H9 (cell line): Measurements from ENCODE around the gene INPP5A. TPM values are rescaled to one million over a fixed set of nuclear protein-coding genes. Genes with fewer than 3 reads are reported as not detected.

Experiments
- DNase-seq: peaks from one replicate; pipeline ENCODE4 v3.0.0-alpha.2; 2017
- H2AFZ ChIP-seq: one replicate; pipeline ENCODE4 v1.6.1; 2013; ENCODE audit warnings: mild to moderate bottlenecking, low read length, control low read depth, moderate library complexity
- H2AK5ac ChIP-seq: 2 replicates; pipeline ENCODE4 v1.6.1; 2013; ENCODE audit warnings: low read length, control low read depth, mixed read lengths; ENCODE audit not compliant: insufficient read length
- H2BK120ac ChIP-seq: one replicate; pipeline ENCODE4 v1.6.1; 2013; ENCODE audit warnings: low read depth, mild to moderate bottlenecking, low read length, control low read depth, inconsistent platforms; ENCODE audit not compliant: poor library complexity, severe bottlenecking
- H2BK12ac ChIP-seq: 2 replicates; pipeline ENCODE4 v1.6.1; 2013; ENCODE audit warnings: low read length, control low read depth, mixed read lengths, low read depth; ENCODE audit not compliant: insufficient read length
- H2BK15ac ChIP-seq: 2 replicates; pipeline ENCODE4 v1.6.1; 2013; ENCODE audit warnings: low read depth, low read length, control low read depth
- H2BK20ac ChIP-seq: one replicate; pipeline ENCODE4 v1.6.1; 2013; ENCODE audit warnings: low read depth, mild to moderate bottlenecking, low read length, control low read depth, inconsistent platforms; ENCODE audit not compliant: poor library complexity, severe bottlenecking
- H2BK5ac ChIP-seq: 2 replicates; pipeline ENCODE4 v1.6.1; 2013; ENCODE audit warnings: low read length, control low read depth, mixed read lengths; ENCODE audit not compliant: insufficient read length
- H3K14ac ChIP-seq: 2 replicates; pipeline ENCODE4 v1.6.1; 2013; ENCODE audit warnings: low read length, control low read depth; ENCODE audit not compliant: insufficient read depth
- H3K18ac ChIP-seq: 2 replicates; pipeline ENCODE4 v1.6.1; 2013; ENCODE audit warnings: low read depth, mild to moderate bottlenecking, mixed read lengths, low read length, control low read depth; ENCODE audit not compliant: insufficient read length
- H3K23ac ChIP-seq: 2 replicates; pipeline ENCODE4 v1.6.1; 2013; ENCODE audit warnings: low read length, control low read depth, mixed read lengths, low read depth; ENCODE audit not compliant: insufficient read length
- H3K23me2 ChIP-seq: 2 replicates; pipeline ENCODE4 v1.6.1; 2013; ENCODE audit warnings: low read depth, mild to moderate bottlenecking, mixed read lengths, low read length, control low read depth; ENCODE audit not compliant: insufficient read length, poor library complexity, severe bottlenecking
- H3K27ac ChIP-seq: 2 replicates; pipeline ENCODE4 v1.5.1; 2013; ENCODE audit warnings: low read length, control low read depth, mixed read lengths, low read depth; ENCODE audit not compliant: insufficient read length
- H3K27me3 ChIP-seq: 2 replicates; pipeline ENCODE4 v1.6.1; 2013; ENCODE audit warnings: low read length, control low read depth, inconsistent platforms; ENCODE audit not compliant: insufficient read depth
- H3K4ac ChIP-seq: 2 replicates; pipeline ENCODE4 v1.6.1; 2013; ENCODE audit warnings: low read depth, mild to moderate bottlenecking, control low read depth, inconsistent platforms, low read length, moderate library complexity
- H3K4me1 ChIP-seq: 2 replicates; pipeline ENCODE4 v1.6.1; 2013; ENCODE audit warnings: low read length, control low read depth, inconsistent platforms; ENCODE audit not compliant: insufficient read depth
- H3K4me2 ChIP-seq: 2 replicates; pipeline ENCODE4 v1.6.1; 2013; ENCODE audit warnings: low read length, control low read depth, mixed read lengths; ENCODE audit not compliant: insufficient read length, insufficient read depth
- H3K56ac ChIP-seq: 2 replicates; pipeline ENCODE4 v1.6.1; 2013; ENCODE audit warnings: low read depth, mild to moderate bottlenecking, mixed read lengths, low read length, control low read depth; ENCODE audit not compliant: insufficient read length
- H3K79me1 ChIP-seq: 2 replicates; pipeline ENCODE4 v1.6.1; 2013; ENCODE audit warnings: low read depth, mild to moderate bottlenecking, moderate library complexity, low read length, control low read depth, inconsistent platforms; ENCODE audit not compliant: insufficient read depth, poor library complexity, severe bottlenecking
- H3K79me2 ChIP-seq: 2 replicates; pipeline ENCODE4 v1.6.1; 2013; ENCODE audit warnings: low read length, control low read depth, inconsistent platforms; ENCODE audit not compliant: insufficient read depth
- H3K9ac ChIP-seq: 2 replicates; pipeline ENCODE4 v1.6.1; 2013; ENCODE audit warnings: low read length, control low read depth, mixed read lengths; ENCODE audit not compliant: insufficient read length; ENCODE audit errors: extremely low read depth
- H3K9me3 ChIP-seq: one replicate; pipeline ENCODE4 v1.6.1; 2013; ENCODE audit warnings: low read depth, low read length, inconsistent platforms; ENCODE audit not compliant: control insufficient read depth
- H3T11ph ChIP-seq: one replicate; pipeline ENCODE4 v1.6.1; 2013; ENCODE audit warnings: mild to moderate bottlenecking, low read length, control low read depth, inconsistent platforms
- H4K20me1 ChIP-seq: one replicate; pipeline ENCODE4 v1.6.1; 2013; ENCODE audit not compliant: control insufficient read depth, insufficient read length, insufficient read depth
- H4K5ac ChIP-seq: 2 replicates; pipeline ENCODE4 v1.6.1; 2013; ENCODE audit warnings: low read depth, mild to moderate bottlenecking, mixed read lengths, low read length, control low read depth; ENCODE audit not compliant: insufficient read length
- H4K8ac ChIP-seq: replicated peaks from 2 replicates; pipeline ENCODE4 v1.6.1; 2013; ENCODE audit warnings: low read length, control low read depth, mixed read lengths, low read depth; ENCODE audit not compliant: insufficient read length
- H4K91ac ChIP-seq: 2 replicates; pipeline ENCODE4 v1.6.1; 2013; ENCODE audit warnings: low read depth, mild to moderate bottlenecking, moderate library complexity, mixed read lengths, low read length, control low read depth; ENCODE audit not compliant: insufficient read length
- H3K27ac Mint-ChIP-seq, 3 experiments: 2 replicates in 2 of 3; 3 replicates in 1 of 3; pipeline ENCODE4 v1.8.0; 2020 to 2021; ENCODE audit warnings: mixed read lengths in 3 of 3, mild to moderate bottlenecking in 1 of 3, moderate library complexity in 1 of 3
- H3K27me3 Mint-ChIP-seq: 2 replicates; pipeline ENCODE4 v1.8.0; 2021; ENCODE audit warnings: low read depth, mild to moderate bottlenecking, moderate library complexity, mixed read lengths
- H3K36me3 Mint-ChIP-seq, 3 experiments: 2 replicates in 2 of 3; 3 replicates in 1 of 3; pipeline ENCODE4 v1.8.0; 2020 to 2021; ENCODE audit warnings: low read depth in 3 of 3, mixed read lengths in 3 of 3; ENCODE audit not compliant: insufficient read depth in 1 of 3
- H3K4me1 Mint-ChIP-seq, 2 experiments: 2 replicates each; pipeline ENCODE4 v1.8.0; 2020; ENCODE audit warnings: mixed read lengths in 2 of 2
- H3K4me3 Mint-ChIP-seq, 2 experiments: 2 replicates in 1 of 2; 3 replicates in 1 of 2; pipeline ENCODE4 v1.8.0; 2020 to 2021; ENCODE audit warnings: mild to moderate bottlenecking in 2 of 2, mixed read lengths in 2 of 2, moderate library complexity in 1 of 2
- H3K9me3 Mint-ChIP-seq, 2 experiments: 2 replicates in 1 of 2; 3 replicates in 1 of 2; pipeline ENCODE4 v1.8.0; 2020; ENCODE audit warnings: mild to moderate bottlenecking in 2 of 2, mixed read lengths in 2 of 2, moderate library complexity in 1 of 2
- whole genome bisulfite sequencing: extraction: QIAGEN DNeasy Blood & Tissue Kit; methylation state at CpG from one replicate; pipeline ENCODE4 v1.1.7; 2013; ENCODE audit warnings: missing lambda C conversion rate, low lambda C conversion rate, mixed read lengths; ENCODE audit not compliant: insufficient read length; ENCODE audit errors: extremely low coverage; 5-methylcytosine and 5-hydroxymethylcytosine counted together
- total RNA-seq: library from RNA; stranded (reverse); gene quantifications from 2 replicates; pipeline ENCODE4 v1.2.1, GENCODE V29; 2021
- TF ChIP-seq, protein P1 (sequence below): fragments of 200-600 bp; sonication (generic); conservative IDR thresholded peaks from 3 replicates; pipeline ENCODE4 v1.8.0; 2021; ENCODE audit warnings: antibody characterized with exemption, mild to moderate bottlenecking

The INPP5A gene
- total RNA-seq, 1 experiment from 2014 or later = 17.7 TPM

DNA sequence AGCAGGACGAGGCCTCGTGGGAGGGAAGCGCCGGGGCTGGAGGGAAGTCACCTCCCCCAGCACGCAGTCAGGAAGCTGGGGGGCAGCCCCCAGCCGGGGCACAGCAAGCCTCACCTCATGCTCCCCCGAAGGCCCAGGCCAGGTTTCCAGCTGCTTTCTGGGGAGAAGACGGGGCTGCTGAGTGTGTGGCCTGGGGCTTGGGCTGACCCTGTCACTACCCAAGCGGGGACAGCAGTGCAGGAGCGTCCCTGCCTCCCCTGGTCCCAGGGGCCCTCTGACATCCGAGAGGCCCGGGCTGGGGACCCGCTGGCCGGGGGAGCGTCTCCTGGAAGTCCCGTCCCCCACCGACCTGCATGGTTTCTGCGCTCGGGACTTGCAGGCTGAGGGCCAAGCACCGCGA is 268.0 kb downstream of the INPP5A start:
- H3K36me3 Mint-ChIP-seq = no peaks in the 10 kb centered on the region; a peak in 2 of 7 replicates
- Histone ChIP-seq H3K14ac (no peak overlapping the region), H4K91ac (no peak overlapping the region), H3K4me1 (no peaks in the 10 kb centered on the region), H4K20me1 (no peaks in the 10 kb centered on the region), H4K8ac (no peak overlapping the region), H2BK12ac (no peak overlapping the region), H2AFZ (no peak overlapping the region), H2BK20ac (no peak overlapping the region), H3K79me1 (no peaks in the 10 kb centered on the region), H2BK5ac (no peak overlapping the region), H2BK120ac (no peak overlapping the region), H2AK5ac (no peak overlapping the region), H3K9me3 (no peaks in the 10 kb centered on the region), H3K9ac (no peak overlapping the region), H4K5ac (no peak overlapping the region), H2BK15ac (no peak overlapping the region), H3K4ac (no peak overlapping the region), H3K23ac (no peak overlapping the region), H3K56ac (no peak overlapping the region), H3K27ac (no peak overlapping the region), H3T11ph (no peak overlapping the region), H3K27me3 (no peaks in the 10 kb centered on the region), H3K4me2 (no peak overlapping the region), H3K79me2 (no peaks in the 10 kb centered on the region), H3K23me2 (no peaks in the 10 kb centered on the region), H3K18ac (no peak overlapping the region)
- no peak overlapping the region for H3K27ac Mint-ChIP-seq
- no peaks in the 10 kb centered on the region; the same call in none of the 2 replicates for H3K27me3 Mint-ChIP-seq
- H3K4me3 Mint-ChIP-seq = no peak overlapping the region
- WGBS = no CpG with 5 or more reads among the region's 21 CpGs
- TF ChIP-seq, protein P1, sequence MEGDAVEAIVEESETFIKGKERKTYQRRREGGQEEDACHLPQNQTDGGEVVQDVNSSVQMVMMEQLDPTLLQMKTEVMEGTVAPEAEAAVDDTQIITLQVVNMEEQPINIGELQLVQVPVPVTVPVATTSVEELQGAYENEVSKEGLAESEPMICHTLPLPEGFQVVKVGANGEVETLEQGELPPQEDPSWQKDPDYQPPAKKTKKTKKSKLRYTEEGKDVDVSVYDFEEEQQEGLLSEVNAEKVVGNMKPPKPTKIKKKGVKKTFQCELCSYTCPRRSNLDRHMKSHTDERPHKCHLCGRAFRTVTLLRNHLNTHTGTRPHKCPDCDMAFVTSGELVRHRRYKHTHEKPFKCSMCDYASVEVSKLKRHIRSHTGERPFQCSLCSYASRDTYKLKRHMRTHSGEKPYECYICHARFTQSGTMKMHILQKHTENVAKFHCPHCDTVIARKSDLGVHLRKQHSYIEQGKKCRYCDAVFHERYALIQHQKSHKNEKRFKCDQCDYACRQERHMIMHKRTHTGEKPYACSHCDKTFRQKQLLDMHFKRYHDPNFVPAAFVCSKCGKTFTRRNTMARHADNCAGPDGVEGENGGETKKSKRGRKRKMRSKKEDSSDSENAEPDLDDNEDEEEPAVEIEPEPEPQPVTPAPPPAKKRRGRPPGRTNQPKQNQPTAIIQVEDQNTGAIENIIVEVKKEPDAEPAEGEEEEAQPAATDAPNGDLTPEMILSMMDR = no peak
- H3K9me3 Mint-ChIP-seq = peaks cover 0 to 6% of the 10 kb centered on the region in 2 experiments; a peak in 3 of 5 replicates
- peaks cover 0 to 14% of the 10 kb centered on the region in 2 experiments; a peak in 2 of 4 replicates for H3K4me1 Mint-ChIP-seq
- DNase-seq = no peak
